Camera-type eye (tissue), 1 donor: ENCODE results near the gene EVI2A. TPM values are rescaled to one million over a fixed set of nuclear protein-coding genes. Genes with fewer than 3 reads are reported as not detected.

Experiments
- total RNA-seq: library from RNA; depleted of rRNA; stranded (reverse); fragments of >200 nt; gene quantifications from one replicate; pipeline ENCODE4 v1.2.3, GENCODE V29; 2014

The EVI2A gene, protein sequence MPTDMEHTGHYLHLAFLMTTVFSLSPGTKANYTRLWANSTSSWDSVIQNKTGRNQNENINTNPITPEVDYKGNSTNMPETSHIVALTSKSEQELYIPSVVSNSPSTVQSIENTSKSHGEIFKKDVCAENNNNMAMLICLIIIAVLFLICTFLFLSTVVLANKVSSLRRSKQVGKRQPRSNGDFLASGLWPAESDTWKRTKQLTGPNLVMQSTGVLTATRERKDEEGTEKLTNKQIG
- total RNA-seq, result 2.3 TPM

DNA sequence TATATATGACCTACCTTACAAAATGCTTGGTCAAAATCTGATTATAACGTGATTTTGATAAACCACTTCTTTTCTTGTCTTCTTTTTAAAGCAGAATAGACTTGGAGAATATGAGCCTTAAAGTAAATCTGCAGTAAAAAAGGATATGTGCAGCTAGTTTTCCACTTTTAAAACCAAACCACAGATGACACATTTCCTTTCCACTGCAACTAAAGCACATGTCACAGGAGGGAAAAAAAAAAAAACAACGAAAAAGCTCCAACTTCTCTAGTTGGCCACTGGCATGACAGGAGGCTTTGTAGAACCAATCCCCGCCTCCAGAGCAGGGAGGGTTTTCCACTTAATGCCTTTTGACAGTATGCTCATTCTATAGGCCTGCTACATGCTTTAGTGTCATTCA, at the start of gene EVI2A:
Gene EVI2A, minus strand, starts transcription at position 142 of the 400 bp plus-strand sequence. CDS start 2,609 bp downstream, outside the sequence.

DNA sequence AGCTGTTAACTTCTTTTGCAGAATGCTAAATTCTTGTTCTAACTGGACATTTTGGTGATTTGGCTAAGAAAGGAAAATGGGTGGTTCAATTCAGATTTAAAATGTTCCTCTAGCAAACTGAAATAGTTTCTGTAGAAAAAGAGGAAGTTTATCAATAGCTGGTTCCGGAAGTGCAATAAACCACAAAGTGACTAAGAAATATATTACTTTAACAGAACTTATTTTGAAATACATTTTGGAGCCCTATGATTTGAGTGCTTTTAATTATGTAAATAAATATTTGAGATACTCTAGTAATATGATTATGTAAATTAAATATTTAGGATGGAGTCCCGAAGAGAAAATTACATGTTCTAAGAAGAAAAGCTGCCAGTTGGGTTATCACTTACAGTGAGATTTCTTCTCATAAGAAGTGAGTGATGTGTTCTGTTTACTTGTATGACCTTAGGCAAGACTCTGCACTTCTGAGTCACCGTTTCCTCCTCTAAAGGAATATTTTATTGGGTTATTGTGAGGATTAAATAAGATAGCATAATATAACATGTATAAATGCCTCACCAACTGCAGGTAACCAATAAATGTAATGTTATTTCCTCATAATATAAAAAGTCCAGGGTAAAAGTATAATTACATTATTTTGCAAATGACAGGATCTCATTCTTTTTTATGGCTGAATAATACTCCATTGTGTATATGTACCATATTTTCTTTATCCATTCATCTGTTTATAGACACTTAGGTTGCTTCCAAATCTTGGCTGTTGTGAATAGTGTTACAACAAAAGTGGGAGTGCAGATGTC, 7.2 kb downstream of the EVI2A start, which contains the start of gene EVI2B:
Gene EVI2B, minus strand, starts transcription at position 73 of the 800 bp plus-strand sequence. CDS start 8,445 bp downstream, outside the sequence.

DNA sequence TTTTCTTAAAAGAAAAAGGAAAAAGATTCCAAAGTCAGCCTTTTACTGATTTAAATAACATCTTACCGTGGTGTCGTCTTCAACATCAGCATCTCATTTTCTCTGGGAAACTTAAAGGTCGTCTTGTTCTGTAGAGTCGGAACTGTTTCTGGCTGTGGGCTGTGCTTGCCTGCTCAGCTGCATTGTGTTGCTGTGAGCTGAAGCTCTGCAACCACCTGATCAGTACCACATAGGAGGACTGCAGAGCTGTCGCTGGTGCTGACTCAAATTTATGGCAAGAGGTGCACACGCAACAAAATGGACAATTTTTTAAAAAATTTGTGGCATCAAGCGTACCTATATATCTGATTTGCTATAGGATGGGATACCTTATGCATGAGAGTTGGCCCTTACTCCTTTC, 24.3 kb downstream of the EVI2A start, which contains the start of gene OMG:
Gene OMG, minus strand, starts transcription at position 150 of the 400 bp plus-strand sequence. CDS start 908 bp downstream, outside the sequence.

Other genes with a start within 250 kb of the EVI2A start
- gene NF1, start 226.6 kb downstream of the EVI2A start, total RNA-seq, result 171 TPM
- 3.0 TPM for gene OMG, start 24.4 kb downstream of the EVI2A start, total RNA-seq
- gene EVI2B, start 7.6 kb downstream of the EVI2A start, total RNA-seq, result 2.5 TPM
- gene RAB11FIP4, start 70.1 kb upstream of the EVI2A start, total RNA-seq, result 31.0 TPM